Brain microvascular endothelial cell (primary cell): ENCODE data around the gene ARSD.

Experiments
- DNase-seq: peaks from one replicate; pipeline ENCODE4 v3.0.0-alpha.2; 2020
- H3K27ac ChIP-seq: fragments of 250-450 bp; sonication (Bioruptor Pico); 2 replicates; pipeline ENCODE4 v1.5.1; 2020; ENCODE audit warnings: mild to moderate bottlenecking, moderate library complexity
- H3K27me3 ChIP-seq: fragments of 250-450 bp; sonication (Bioruptor Pico); replicated peaks from 2 replicates; pipeline ENCODE4 v1.5.1; 2020; ENCODE audit warnings: mild to moderate bottlenecking
- H3K36me3 ChIP-seq: fragments of 250-450 bp; sonication (Bioruptor Pico); replicated peaks from 2 replicates; pipeline ENCODE4 v1.5.1; 2020; ENCODE audit warnings: mild to moderate bottlenecking
- H3K4me3 ChIP-seq: 2 replicates; pipeline ENCODE4 v1.5.1; 2011; ENCODE audit warnings: low read depth, mild to moderate bottlenecking, control low read depth, low read length, moderate library complexity
- CTCF ChIP-seq: IDR thresholded peaks from 2 replicates; pipeline ENCODE4 v1.5.1; 2011; ENCODE audit warnings: low read depth, mild to moderate bottlenecking, moderate library complexity, low read length, control low read depth, inconsistent platforms; ENCODE audit errors: missing control alignments
- in situ Hi-C: cut with HindIII; loops from 2 replicates; pipeline ENCODE4 v1.10.0; 2017; ENCODE audit warnings: low sequenced_read_pairs, low pct_ligation_motif_present

The ARSD gene

GRCh38 chrX:2913118-2913517 lies 16.0 kb downstream of the ARSD start:
- in situ Hi-C loops, result no loop called here
- peak; percentile 36 for TF ChIP-seq CTCF
- no peaks in the 10 kb centered on the region for H3K36me3 ChIP-seq

GRCh38 chrX:2910109-2910508 lies 19.0 kb downstream of the ARSD start:
- no peaks in the 10 kb centered on the region for H3K27me3 ChIP-seq
- no peak overlapping the region for H3K4me3 ChIP-seq
- no peak for DNase-seq
- H3K36me3 ChIP-seq, result no peaks in the 10 kb centered on the region
- H3K27ac ChIP-seq, result no peak overlapping the region
- in situ Hi-C loops, result no loop called here
- no peak for TF ChIP-seq CTCF

More at GRCh38 chrX:2913118-2913517, 16.0 kb downstream of the ARSD start:
- no peaks in the 10 kb centered on the region for H3K27me3 ChIP-seq
- no peak for DNase-seq
- no peak overlapping the region for H3K27ac ChIP-seq
- no peak overlapping the region for H3K4me3 ChIP-seq

GRCh38 chrX:2908125-2908685 lies 20.9 kb downstream of the ARSD start:
- Histone ChIP-seq H3K27me3 (no peaks in the 10 kb centered on the region), H3K36me3 (no peaks in the 10 kb centered on the region), H3K27ac (no peak overlapping the region), H3K4me3 (no peak overlapping the region)
- no peak for TF ChIP-seq CTCF
- DNase-seq, result no peak
- in situ Hi-C loops, result no loop called here

- Histone ChIP-seq H3K27ac (no peak overlapping the region), H3K4me3 (no peak overlapping the region), H3K36me3 (no peaks in the 10 kb centered on the region), H3K27me3 (no peaks in the 10 kb centered on the region)
- TF ChIP-seq CTCF, result no peak
- DNase-seq, result no peak
- in situ Hi-C loops, result no loop called here
These were observed 21.8 kb downstream of the ARSD start for GRCh38 chrX:2907295-2907694.

- Histone ChIP-seq H3K36me3 (no peaks in the 10 kb centered on the region), H3K4me3 (no peak overlapping the region), H3K27me3 (no peaks in the 10 kb centered on the region), H3K27ac (no peak overlapping the region)
- DNase-seq, result no peak
- peak; percentile 23 for TF ChIP-seq CTCF
- in situ Hi-C loops, result no loop called here
These were observed 25.8 kb downstream of the ARSD start for GRCh38 chrX:2903366-2903765.

GRCh38 chrX:2902841-2903240 lies 26.3 kb downstream of the ARSD start:
- no peak for DNase-seq
- Histone ChIP-seq H3K27me3 (no peaks in the 10 kb centered on the region), H3K36me3 (no peaks in the 10 kb centered on the region), H3K4me3 (no peak overlapping the region), H3K27ac (no peak overlapping the region)
- in situ Hi-C loops, result no loop called here
- no peak for TF ChIP-seq CTCF
